Measurements from ENCODE around the gene HMCES.

Gene HMCES

GRCh38 chr3:129349791-129350190, 71.1 kb downstream of the HMCES start:
- DNase-seq, result no peak

DNA sequence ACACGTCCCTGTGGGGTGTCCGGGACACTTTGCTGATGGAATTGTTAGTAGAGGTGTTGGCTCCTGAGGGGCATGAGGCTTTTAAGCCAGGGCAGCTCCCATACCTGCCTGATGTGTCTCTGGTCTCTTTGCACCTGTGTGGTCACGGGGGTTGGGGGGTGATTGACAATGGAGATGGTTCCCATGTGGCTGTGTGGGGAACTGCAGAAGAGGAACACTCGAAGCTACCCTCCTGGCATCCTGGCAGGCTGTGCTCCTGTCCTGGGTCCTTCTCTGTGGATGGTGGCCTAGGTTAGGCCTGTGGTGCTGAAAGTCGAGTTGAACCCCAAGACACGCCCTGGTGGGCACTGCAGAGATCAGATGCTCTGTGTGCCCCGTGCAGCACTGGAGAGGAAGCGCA, 73.4 kb downstream of the HMCES start:
- no peak for DNase-seq

DNA sequence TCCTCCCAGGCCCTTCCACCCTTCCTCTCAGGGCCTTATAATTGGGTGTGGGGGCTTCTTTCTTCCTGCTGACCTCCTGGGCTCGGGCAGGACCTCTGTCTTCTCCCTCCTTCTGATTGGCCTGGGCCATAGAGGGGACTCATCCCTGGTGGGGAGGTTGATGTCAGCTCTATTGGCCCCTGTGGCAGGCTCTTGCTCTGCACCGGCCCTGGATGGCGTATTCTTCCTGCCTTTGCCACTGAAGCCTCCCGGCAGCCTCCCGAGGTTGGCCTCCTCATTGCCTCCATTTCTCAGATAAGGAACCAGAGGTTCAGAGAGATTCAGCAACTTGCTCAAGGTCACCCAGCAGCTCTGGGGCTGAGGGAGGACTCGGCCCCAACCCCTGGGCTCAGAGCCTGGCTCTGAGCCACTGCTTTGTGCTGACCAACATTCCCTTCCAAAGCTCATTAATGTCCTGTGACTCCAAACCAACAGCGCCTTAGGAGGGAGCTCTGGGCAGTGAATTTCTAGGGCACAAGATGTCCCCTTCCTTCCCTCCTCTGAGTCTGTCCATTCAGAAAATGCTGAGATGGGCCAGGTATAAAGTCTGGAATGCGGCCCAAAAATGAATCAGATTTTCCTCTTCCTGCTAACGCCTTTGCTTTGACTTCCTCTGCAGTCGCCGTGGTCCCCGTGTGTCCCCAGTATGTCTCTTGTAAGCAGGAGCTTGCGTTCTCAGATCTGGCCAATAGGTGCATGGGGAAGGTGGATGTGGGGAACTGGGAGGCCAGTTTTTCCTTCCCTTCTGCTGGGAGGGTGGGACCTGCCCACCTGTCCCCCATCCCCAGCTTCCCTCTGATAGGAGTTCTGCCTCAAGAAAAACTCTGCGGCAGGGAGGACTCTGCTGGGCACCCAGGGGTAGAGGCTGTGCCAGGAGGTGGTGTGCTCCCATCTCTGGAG, 74.2 kb downstream of the HMCES start:
- DNase-seq, result no peak

DNA sequence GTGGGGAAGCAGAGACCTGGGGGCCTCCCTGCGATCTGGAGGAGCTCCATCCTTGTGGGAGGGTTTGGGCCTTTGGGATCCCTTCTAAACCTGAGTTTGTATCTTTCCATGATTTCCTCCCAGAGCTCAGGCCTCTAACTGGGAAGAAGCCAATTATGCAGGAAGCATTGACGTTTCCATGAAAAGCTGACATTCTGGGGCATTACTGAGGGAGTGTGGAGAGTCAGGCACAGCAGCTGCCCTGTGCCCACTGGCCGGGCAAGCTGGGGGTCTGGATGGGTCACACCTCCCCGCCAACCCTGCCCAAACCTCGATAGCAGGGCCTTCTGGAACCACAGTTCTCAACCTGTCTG, 74.9 kb downstream of the HMCES start:
- DNase-seq, result no peak

Measured in NCI-H1092 (cell line).